Measurements from ENCODE around the gene DCAF7.

DNA sequence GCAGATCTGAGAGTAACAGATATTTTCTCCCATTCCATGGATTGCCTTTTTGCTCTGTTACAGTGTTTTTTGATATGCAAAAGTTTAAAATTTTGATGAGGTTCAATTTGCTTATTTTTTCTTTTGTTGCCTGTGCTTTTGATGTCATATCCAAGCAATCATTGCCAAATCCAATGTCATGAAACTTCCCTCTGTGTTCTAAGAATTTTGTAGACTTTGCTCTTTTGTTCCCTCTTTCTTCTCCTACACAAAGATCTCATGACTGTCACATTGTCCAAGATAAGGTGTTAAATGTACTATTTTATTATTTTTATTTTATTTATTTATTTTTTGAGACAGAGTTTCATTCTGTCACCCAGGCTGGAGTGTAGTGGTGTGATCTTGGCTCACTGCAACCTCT is 46.0 kb upstream of the DCAF7 start:
- no peak for TF ChIP-seq YY1 (IDR thresholded peaks at IDR 0.05)
- TF ChIP-seq, protein P1, sequence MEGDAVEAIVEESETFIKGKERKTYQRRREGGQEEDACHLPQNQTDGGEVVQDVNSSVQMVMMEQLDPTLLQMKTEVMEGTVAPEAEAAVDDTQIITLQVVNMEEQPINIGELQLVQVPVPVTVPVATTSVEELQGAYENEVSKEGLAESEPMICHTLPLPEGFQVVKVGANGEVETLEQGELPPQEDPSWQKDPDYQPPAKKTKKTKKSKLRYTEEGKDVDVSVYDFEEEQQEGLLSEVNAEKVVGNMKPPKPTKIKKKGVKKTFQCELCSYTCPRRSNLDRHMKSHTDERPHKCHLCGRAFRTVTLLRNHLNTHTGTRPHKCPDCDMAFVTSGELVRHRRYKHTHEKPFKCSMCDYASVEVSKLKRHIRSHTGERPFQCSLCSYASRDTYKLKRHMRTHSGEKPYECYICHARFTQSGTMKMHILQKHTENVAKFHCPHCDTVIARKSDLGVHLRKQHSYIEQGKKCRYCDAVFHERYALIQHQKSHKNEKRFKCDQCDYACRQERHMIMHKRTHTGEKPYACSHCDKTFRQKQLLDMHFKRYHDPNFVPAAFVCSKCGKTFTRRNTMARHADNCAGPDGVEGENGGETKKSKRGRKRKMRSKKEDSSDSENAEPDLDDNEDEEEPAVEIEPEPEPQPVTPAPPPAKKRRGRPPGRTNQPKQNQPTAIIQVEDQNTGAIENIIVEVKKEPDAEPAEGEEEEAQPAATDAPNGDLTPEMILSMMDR (IDR thresholded peaks at IDR 0.05; ENCODE audit: low read depth, low read length, missing input control): no peak
- TF ChIP-seq, protein P2, sequence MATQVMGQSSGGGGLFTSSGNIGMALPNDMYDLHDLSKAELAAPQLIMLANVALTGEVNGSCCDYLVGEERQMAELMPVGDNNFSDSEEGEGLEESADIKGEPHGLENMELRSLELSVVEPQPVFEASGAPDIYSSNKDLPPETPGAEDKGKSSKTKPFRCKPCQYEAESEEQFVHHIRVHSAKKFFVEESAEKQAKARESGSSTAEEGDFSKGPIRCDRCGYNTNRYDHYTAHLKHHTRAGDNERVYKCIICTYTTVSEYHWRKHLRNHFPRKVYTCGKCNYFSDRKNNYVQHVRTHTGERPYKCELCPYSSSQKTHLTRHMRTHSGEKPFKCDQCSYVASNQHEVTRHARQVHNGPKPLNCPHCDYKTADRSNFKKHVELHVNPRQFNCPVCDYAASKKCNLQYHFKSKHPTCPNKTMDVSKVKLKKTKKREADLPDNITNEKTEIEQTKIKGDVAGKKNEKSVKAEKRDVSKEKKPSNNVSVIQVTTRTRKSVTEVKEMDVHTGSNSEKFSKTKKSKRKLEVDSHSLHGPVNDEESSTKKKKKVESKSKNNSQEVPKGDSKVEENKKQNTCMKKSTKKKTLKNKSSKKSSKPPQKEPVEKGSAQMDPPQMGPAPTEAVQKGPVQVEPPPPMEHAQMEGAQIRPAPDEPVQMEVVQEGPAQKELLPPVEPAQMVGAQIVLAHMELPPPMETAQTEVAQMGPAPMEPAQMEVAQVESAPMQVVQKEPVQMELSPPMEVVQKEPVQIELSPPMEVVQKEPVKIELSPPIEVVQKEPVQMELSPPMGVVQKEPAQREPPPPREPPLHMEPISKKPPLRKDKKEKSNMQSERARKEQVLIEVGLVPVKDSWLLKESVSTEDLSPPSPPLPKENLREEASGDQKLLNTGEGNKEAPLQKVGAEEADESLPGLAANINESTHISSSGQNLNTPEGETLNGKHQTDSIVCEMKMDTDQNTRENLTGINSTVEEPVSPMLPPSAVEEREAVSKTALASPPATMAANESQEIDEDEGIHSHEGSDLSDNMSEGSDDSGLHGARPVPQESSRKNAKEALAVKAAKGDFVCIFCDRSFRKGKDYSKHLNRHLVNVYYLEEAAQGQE (IDR thresholded peaks at IDR 0.05): no peak
- TF ChIP-seq EGR1 (IDR thresholded peaks at IDR 0.05; ENCODE audit: low read depth in 2 of 2): no peak
